Activated CD8-positive, alpha-beta T cell treated with anti-CD3 and anti-CD28 coated beads for 36 hours (primary cell): ENCODE measurements around the gene PM20D1. TPM values are rescaled to one million over a fixed set of nuclear protein-coding genes. Genes with fewer than 3 reads are reported as not detected.

ENCODE experiments used
- ATAC-seq: fragments of 200-7000 bp; cut with Tn5 transposase; one replicate; pipeline ENCODE4 v1.10.0; 2021; ENCODE audit warnings: mild to moderate bottlenecking, moderate library complexity
- CTCF ChIA-PET: fragments of 350-600 bp; sonication (Branson Sonifier 250); formaldehyde crosslinking; loops from one replicate; lab custom pipeline; 2021; ENCODE audit warnings: antibody characterized with exemption; lab: Charles Lee
- POLR2A ChIA-PET: fragments of 350-600 bp; sonication (Branson Sonifier 250); formaldehyde crosslinking; loops from one replicate; lab custom pipeline; 2021; ENCODE audit warnings: antibody characterized with exemption; lab: Charles Lee
- DNase-seq: peaks from one replicate; pipeline ENCODE4 v3.0.0-alpha.2; 2020
- H3K27ac Mint-ChIP-seq: one replicate; pipeline ENCODE4 v1.8.0; 2021; ENCODE audit warnings: mild to moderate bottlenecking, mixed read lengths
- H3K27me3 Mint-ChIP-seq: one replicate; pipeline ENCODE4 v1.8.0; 2021; ENCODE audit warnings: mixed read lengths
- H3K36me3 Mint-ChIP-seq: one replicate; pipeline ENCODE4 v1.8.0; 2021; ENCODE audit warnings: low read depth, mixed read lengths
- H3K4me1 Mint-ChIP-seq: one replicate; pipeline ENCODE4 v1.8.0; 2021; ENCODE audit warnings: low read depth, mixed read lengths
- H3K4me3 Mint-ChIP-seq: one replicate; pipeline ENCODE4 v1.8.0; 2021; ENCODE audit warnings: mild to moderate bottlenecking, moderate library complexity, mixed read lengths
- H3K9me3 Mint-ChIP-seq: one replicate; pipeline ENCODE4 v1.8.0; 2021; ENCODE audit warnings: mixed read lengths
- CTCF ChIP-seq: fragments of 200-600 bp; IDR thresholded peaks from one replicate; pipeline ENCODE4 v1.8.0; 2022; ENCODE audit warnings: antibody characterized with exemption, mild to moderate bottlenecking
- intact Hi-C: fragments of 100-400 bp; cut with micrococcal nuclease; formaldehyde crosslinking; loops from one replicate; pipeline ENCODE4 v1.10.0; 2022
- total RNA-seq, 2 experiments: library from RNA; stranded (reverse); gene quantifications; one replicate each; pipeline ENCODE4 v1.2.3, GENCODE V29; 2021

PM20D1 gene
- total RNA-seq, 2 experiments from 2014 or later = 0.22 to 0.29 TPM

- no peak overlapping the region for H3K4me3 Mint-ChIP-seq
- no peak overlapping the region for H3K27ac Mint-ChIP-seq
- H3K9me3 Mint-ChIP-seq = no peaks in the 10 kb centered on the region
- DNase-seq = no peak
- no peaks in the 10 kb centered on the region for H3K36me3 Mint-ChIP-seq
- no peak for ATAC-seq
- ChIA-PET CTCF (interaction anchor here (1.4 to 1.8 kb wide), 2 partner anchors 9 to 160 kb away, joined by 4 to 7 read pairs; no protein-coding TSS in a partner anchor), POLR2A (interaction anchor here (2.1 kb wide), 1 partner anchor 9 kb away, joined by 6 read pairs; no protein-coding TSS in a partner anchor)
- intact Hi-C loops = no loop called here
- no peak for TF ChIP-seq CTCF
- H3K27me3 Mint-ChIP-seq = no peaks in the 10 kb centered on the region
- H3K4me1 Mint-ChIP-seq = peaks cover 12% of the 10 kb centered on the region
These were observed 32.6 kb downstream of the PM20D1 start for GRCh38 chr1:205817364-205817763.

GRCh38 chr1:205813755-205814058 is 36.2 kb downstream of the PM20D1 start:
- no peaks in the 10 kb centered on the region for H3K9me3 Mint-ChIP-seq
- no peak for TF ChIP-seq CTCF
- intact Hi-C loops = no loop called here
- ChIA-PET CTCF (interaction anchor here (0.5 to 1.6 kb wide), 3 partner anchors 36 to 67 kb away, joined by 3 to 5 read pairs (median 3); partner anchors contain the start of gene PM20D1), POLR2A (interaction anchor here (1.0 to 1.2 kb wide), 2 partner anchors 8 to 21 kb away, joined by 3 to 4 read pairs; no protein-coding TSS in a partner anchor)
- peak overlapping the region; percentile 70 for H3K27ac Mint-ChIP-seq
- peak overlapping the region; percentile 97 for H3K4me3 Mint-ChIP-seq
- peaks cover 17% of the 10 kb centered on the region for H3K36me3 Mint-ChIP-seq
- ATAC-seq = no peak
- peaks cover 46% of the 10 kb centered on the region for H3K4me1 Mint-ChIP-seq
- no peaks in the 10 kb centered on the region for H3K27me3 Mint-ChIP-seq
- DNase-seq = peak; percentile 53

GRCh38 chr1:205812878-205813754 is 36.8 kb downstream of the PM20D1 start, which contains the start of gene SLC41A1:
Gene SLC41A1, minus strand, starts transcription at chr1:205813198. Its CDS starts 2,757 bp downstream, at chr1:205810441.
- Mint-ChIP-seq H3K4me3 (peak within 1 kb of the TSS; percentile 97), H3K4me1 (peaks cover 52% of the 10 kb centered on the region), H3K27ac (peak within 1 kb of the TSS; percentile 88), H3K27me3 (no peaks in the 10 kb centered on the region), H3K36me3 (peaks cover 22% of the 10 kb centered on the region), H3K9me3 (no peaks in the 10 kb centered on the region)
- ATAC-seq (peak; percentile 96), DNase-seq (peak; percentile 96)
- ChIA-PET POLR2A (interaction anchor here (1.2 to 1.8 kb wide), 2 partner anchors 20 to 38 kb away, joined by 3 to 6 read pairs; partner anchors contain the start of gene RAB29), CTCF (interaction anchor here (1.0 to 3.5 kb wide), 5 partner anchors 22 to 164 kb away, joined by 3 to 16 read pairs (median 5); partner anchors contain the start of gene PM20D1)
- intact Hi-C loops = no loop called here
- TF ChIP-seq CTCF = no peak

GRCh38 chr1:205812271-205812877 is 37.6 kb downstream of the PM20D1 start:
- TF ChIP-seq CTCF = no peak
- Mint-ChIP-seq H3K9me3 (no peaks in the 10 kb centered on the region), H3K4me1 (peaks cover 57% of the 10 kb centered on the region), H3K27ac (peak overlapping the region; percentile 88), H3K4me3 (peak overlapping the region; percentile 97), H3K27me3 (no peaks in the 10 kb centered on the region), H3K36me3 (peaks cover 24% of the 10 kb centered on the region)
- DNase-seq = peak; percentile 37
- ChIA-PET CTCF (interaction anchor here (1.0 to 3.5 kb wide), 4 partner anchors 20 to 165 kb away, joined by 4 to 16 read pairs (median 7); no protein-coding TSS in a partner anchor), POLR2A (interaction anchor here (1.8 kb wide), 1 partner anchor 37 kb away, joined by 6 read pairs; the partner anchor contains the start of gene RAB29)
- intact Hi-C loops = no loop called here
- peak; percentile 23 for ATAC-seq
